Left colon (tissue), 2 donors: ENCODE measurements around the gene VSIR. TPM values are rescaled to one million over a fixed set of nuclear protein-coding genes. Genes with fewer than 3 reads are reported as not detected.
A peak's percentile ranks its signal among the peaks of the same experiment; 100 is the strongest.

ENCODE experiments used
- ATAC-seq: fragments of 200-7000 bp; cut with Tn5 transposase; one replicate; pipeline ENCODE4 v1.9.1; 2020; ENCODE audit warnings: mild to moderate bottlenecking, moderate library complexity
- DNase-seq, 2 donors: peaks; one replicate each; pipeline ENCODE4 v3.0.0-alpha.2; 2020
- intact Hi-C, 2 donors: fragments of 100-400 bp; cut with DNase I in 1 of 2; cut with micrococcal nuclease in 1 of 2; formaldehyde crosslinking; loops; one replicate each; pipeline versions ENCODE4 v1.11.2 to v1.14.0; 2022; cut with DNase I, micrococcal nuclease
- total RNA-seq, 2 donors: library from RNA; stranded (reverse); fragmentation: NEBNext Ultra II Directional; extraction: Animal tissue kit (Norgen Biotek cat#: 25700); gene quantifications; one replicate each; pipeline ENCODE4 v1.2.1, GENCODE V29; 2021
- donor health status: DM: no; HTN: no; CAD: no.
- donor health status: DM: yes; HTN: yes; CAD: no.

VSIR gene
- total RNA-seq, 2 donors from 2014 or later: 50.5 to 76.7 TPM

DNA sequence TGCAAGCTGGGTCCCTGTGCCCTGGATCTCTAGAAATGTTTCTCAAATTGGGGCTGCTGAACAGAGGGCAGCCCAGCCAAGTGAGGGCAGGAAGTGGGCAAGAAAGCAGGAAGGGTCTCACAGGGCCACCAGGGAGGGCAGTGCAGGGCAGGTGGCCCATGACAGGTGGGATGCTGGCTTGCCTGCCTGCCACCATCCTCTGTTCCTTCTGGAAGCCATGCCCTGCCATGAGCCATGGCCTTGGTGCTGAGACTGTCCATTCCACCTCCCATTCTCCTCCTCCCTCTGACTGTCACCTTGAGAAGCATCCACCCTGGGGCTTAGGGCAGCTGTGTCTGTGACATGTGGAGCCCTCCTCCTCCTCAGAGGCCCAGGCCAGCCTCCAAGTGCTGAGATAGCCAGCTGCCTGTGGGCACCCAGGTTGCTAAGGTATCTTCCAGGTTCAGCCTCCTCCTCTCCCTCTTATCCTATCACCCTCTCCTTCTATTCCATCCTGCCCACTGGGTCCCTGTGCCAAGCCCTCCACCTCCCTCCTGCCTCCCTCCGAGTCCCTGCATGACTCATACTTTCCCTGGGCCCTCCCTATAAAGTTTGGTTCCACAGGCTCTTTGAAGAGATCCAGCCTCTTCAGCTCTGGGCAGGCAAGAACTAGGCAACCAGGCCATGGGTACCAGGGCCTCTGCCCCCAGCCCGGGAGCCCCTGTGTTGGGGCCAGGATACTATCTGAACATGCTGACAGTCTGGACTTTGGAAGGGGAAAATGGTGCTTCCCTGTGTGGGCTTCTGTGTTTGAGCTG is 1.3 kb downstream of the VSIR start:
- no peak for ATAC-seq
- intact Hi-C loops: loop anchor here in 1 of 2 donors (10.0 kb wide), 1 partner anchor 57 kb away; the partner anchor contains the start of gene C10orf105

DNA sequence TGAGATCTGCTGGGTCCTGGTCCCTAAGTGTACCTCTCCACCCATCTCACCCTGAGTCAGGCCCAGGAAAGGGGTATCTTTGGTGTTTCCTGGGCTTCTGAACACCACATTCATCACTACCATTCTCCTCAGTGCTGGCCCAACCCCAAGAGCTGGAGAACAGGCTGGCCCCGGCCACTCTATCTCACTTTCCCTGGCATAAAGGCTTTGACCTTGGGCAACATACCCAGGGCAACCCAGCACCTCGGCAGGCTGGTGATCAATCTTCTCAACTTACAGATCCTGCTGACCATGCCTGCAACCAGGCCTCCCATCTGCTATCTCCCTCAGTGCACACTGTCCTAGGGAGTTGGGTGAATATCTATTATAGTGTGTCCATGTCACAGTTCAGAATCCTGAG is 2.1 kb downstream of the VSIR start:
- intact Hi-C loops: loop anchor here in 1 of 2 donors (10.0 kb wide), 1 partner anchor 56 kb away; the partner anchor contains the start of gene C10orf105
- ATAC-seq (no peak), DNase-seq (no peak)

More for the DNA sequence above, 1.3 kb downstream of the VSIR start:
- DNase-seq: peak; percentile 50 to 80

DNA sequence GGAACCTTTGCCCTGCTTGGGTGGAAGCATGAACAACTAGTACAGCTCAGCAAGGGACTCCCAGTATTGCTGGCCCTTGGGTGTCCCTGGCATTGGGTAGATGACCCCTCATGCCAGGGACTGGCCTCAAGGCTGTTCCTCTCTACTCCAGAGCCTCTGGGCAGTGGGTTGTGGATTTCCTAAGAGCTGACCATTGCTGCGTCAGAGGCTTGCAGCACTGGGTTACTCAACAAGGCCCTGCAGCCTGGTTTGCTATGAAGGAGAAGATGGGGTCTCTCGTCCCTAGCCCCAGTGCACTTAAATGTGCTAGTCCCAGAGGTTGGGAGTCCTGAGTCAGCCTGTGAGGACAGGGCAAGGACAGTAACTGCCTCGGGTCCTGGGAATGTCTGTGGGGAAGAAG is 2.5 kb downstream of the VSIR start:
- intact Hi-C loops: loop anchor here in 1 of 2 donors (10.0 kb wide), 1 partner anchor 56 kb away; the partner anchor contains the start of gene C10orf105
- no peak for DNase-seq
- ATAC-seq: no peak

DNA sequence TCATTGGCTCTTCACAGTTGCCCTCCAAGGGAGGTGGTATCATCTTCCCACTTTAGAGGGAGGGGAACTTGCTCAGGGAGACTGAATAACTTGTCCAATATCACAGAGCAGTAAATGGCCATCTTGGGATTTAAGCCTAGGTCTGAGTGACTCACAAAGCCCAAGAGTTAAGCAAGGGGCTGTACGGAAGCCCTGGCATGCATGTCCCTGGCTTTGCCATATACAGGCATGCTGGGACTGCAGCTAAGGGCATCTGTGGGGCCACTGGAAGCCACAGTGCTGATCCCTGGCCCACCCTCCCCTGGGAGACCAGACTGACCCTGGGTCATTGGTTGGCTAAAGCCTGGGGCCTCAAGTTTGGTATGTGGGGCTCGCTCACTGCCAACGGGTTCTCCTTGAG is 3.1 kb downstream of the VSIR start:
- DNase-seq (no peak), ATAC-seq (no peak)
- intact Hi-C loops: loop anchor here in 1 of 2 donors (10.0 kb wide), 1 partner anchor 55 kb away; the partner anchor contains the start of gene C10orf105

DNA sequence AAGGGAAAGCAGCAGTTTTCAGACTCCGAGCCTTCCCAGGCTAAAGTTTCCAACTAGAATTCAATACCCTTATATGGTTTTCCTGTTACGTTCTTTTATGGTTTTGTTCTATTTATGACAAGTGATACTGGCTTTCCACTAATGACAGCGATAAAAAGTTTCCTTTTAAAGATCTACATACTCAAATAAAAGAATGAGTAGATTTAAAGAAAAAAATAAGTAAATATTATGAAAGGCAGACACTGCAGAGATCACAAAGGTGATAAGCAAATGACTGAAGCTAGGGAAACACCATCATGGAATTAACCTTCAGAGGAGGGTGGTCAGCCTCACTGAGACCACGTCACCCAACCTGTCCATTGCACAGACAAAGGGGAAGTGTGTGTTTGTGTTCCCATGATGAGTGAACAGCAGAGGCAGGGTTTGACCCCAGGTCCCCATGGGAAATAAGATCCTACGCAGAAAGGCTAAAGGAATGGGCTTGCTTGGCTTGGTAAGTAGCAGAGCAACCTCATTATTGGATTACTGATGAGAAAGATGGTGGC is 4.0 kb downstream of the VSIR start:
- ATAC-seq: no peak
- no peak for DNase-seq
- intact Hi-C loops: no loop called here

DNA sequence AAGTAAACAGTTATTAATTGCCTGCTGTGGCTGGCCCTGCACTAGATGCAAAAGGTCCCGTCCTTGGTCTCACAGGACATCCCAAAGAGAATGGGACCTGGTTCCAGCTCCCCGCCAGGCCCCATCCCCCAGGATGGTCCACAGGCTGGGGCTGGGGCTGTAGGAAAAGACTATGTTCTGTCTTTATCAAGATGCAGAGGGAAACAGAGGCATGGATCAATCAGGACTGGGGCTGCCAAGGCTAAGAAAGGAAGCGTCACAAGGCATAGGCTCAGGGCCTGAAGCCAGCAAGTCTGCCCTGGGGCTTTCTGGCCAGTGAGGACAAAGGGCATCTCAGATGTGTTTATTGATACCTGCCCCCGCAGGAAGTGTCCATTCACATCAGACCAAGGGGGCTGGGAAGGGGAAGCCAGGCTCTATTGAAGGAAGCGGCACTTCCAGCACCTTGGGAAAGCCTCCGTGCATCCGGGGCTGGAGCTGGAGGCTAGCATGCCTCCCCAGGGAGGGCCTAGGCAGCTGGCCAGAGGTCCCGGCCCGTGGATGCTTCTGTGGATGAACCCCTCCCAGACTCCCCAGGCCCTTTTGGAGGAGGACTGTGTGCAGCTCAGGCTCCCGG is 5.8 kb downstream of the VSIR start:
- DNase-seq: no peak
- intact Hi-C loops: no loop called here
- ATAC-seq: peak; percentile 38

DNA sequence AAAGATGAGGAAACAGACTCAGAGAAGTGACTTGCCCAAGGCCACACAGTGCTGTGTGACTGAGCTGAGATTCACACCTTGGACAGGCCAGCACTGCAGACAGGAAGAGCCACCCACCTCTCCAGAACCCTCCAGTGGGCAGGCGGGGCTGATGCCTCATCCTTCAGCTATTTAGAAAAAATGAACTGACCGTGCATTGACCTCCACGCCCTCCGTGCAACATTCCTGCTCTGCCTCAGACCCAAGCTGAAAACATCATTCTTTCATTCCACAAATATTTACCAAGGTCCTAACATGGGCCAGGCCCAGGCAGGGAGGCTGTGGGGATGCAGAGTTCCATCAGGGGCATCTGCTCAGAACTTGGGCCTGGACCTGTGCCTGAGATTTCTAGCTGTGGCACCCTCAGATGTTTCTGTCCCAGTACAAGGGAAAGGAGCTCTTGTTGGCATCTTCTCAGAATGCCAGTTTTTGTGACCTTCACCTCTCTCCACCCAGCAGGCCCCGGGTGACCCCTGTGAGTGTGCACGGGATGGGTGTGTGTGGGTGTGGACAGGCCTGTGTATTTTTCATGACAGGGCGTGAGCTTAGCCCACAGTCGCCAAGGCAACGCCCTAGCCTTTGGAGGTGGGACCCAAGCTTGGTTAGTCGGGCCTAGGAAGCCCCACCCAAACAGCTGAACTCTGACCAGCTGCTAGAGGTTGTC is 6.5 kb downstream of the VSIR start:
- intact Hi-C loops: no loop called here

DNA sequence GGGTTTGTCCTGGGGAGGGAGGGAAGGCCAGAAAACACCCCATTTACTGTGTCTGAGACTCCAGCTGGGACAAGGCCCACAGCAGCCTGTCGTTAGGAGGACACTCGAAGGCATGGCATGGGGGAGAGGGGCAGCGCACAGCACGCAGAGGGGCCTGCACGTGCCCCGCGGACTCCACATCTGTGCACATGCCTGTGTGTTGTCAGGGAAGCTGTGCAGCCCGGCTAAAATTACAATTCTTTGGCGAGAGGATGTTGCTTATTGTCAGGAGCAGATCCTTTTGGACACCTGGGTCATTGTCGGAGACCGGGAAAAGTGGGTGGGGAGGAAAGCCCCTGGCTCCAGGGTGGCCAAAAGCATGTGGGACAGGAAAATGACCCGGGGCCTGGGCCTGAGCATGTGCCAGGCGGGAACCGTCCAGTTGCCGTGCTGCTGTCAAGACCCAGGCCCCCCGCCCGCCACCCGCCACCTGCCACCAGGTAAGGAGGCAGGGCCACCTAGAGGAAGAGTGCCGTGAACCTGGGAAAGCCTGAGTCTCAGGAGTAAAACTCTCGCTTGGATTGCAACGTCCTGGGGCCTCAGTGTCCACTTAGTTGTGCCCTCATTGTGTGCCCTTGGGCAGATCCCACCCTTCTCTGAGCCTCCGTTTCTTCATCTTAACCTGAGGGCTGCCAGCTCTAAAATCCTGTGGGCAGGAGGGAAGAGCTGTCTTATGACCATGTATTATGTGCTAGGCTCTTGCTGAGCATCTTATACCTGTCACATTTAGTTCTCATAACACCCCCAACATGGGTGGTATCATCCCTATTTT is 7.2 kb downstream of the VSIR start:
- intact Hi-C loops: no loop called here
- DNase-seq (no peak), ATAC-seq (no peak)

More for the DNA sequence above, 6.5 kb downstream of the VSIR start:
- ATAC-seq (peak; percentile 87), DNase-seq (peak; percentile 92 to 98)

DNA sequence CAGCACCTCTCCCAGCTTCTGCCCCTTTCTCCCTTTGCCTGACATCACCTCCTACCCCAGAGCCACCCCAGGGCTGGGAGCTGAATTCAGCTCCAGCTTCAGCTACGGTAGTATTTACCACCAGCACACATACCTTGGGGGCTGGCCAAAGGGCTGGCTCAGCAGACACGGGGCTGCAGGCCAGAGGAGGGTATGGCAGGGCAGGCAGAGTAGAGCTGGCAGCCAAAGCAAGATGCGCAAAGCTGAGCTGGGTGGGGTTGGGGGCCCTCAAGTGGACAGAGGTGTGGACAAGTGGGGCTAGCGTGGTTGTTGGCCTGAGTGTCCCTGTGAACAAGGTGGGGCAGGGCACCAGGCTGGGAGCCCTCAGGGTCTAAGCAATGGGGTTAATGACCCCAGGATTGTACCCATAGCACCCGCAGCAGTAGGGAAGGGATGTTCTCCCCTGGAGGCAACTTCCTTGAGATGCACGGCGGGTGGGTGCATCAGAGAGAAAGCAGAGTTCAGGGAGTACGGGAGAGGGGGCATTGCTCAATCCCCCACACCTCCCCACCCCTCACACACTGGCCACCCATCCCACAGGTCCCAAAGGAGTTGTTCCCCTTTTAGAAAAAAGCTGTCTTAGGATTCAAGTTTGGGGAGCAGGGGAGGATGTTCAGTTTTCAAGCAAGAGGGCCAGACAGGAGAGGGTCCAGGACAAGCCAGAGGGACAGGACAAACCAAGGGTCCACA is 8.0 kb downstream of the VSIR start:
- intact Hi-C loops: no loop called here
- no peak for DNase-seq
- no peak for ATAC-seq

DNA sequence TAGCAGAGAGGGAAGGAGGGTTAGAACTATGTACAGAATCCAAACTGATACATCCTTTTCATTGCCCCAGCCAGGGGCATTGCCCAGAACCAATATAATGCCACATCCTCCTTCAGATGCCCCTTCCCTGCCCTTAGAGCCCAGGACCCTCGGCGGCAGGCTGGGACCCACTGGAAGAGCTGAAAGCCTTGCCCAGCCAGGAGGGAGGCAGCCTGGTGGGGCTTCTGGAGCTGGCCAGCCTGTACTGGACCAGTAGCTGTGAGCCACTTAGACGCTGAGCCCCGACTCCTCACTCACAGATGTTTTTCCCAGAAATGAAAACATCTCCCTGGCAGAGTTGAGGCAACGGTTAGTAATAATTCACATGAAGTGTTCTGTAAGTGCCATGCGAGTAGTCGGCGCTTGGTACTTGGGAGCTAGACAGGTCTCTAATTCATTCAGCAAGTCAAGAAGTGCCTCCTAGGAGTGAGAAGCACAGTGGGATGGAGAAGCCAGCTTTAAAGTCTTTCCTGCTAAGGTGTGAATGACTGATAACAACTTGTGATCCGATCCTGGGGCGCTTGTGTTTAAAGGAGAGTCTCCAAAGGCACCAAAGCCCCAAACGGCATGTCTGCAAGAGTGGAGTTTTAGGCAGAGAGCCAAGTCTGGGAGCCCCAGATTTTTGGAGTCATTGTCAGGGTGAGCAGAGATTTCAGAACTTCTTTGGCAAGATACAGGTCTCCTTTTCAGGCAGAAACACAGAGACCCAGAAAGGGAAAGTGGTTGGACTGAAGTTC is 9.8 kb downstream of the VSIR start:
- no peak for DNase-seq
- no peak for ATAC-seq
- intact Hi-C loops: no loop called here

DNA sequence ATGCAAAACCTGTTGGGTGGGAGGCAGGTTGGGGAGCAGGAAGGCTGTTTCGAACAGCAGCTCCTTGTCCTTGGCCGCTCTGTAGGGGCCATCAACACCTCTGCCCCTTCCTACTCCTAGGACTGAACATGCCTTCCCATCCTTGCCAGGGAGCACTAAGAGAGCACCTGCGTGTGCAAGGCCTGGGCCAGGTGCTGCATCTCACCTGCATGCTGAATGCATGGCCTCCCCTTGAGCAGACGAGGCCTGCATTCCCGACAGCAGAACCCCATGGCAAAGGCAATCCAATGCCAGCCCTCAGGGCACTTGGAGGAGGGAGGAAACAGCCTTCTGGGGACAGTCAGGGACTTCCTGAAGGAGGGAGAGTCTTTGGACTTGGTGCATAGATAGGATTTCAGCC is 11.0 kb downstream of the VSIR start:
- no peak for DNase-seq
- intact Hi-C loops: no loop called here

DNA sequence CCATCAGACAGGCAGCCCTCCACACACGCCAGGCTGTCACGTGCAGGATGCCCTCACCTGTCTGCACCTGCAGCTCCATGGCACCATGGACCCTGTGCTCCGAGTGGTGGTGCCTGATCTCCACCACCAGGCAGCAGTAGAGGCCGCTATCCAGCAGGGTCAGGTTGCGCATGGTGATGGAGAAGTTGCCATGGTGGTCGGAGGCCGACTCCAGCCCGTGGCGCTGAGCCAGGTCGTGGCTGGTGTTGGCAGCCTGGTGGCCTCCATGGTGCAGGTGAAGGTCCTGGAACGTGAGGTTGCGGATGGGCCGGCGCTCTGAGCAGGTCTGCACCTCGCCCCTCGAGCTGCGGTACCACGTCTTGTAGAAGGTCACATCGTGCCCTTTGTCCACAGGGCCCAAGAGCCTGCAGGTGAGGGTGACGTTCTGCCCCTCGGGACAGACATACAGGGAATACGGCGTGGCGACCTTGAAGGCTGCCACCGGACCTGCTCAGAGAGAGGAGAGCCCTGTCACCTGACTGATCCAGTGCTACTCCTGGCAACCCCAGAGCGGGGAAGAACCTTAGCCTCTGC is 11.7 kb downstream of the VSIR start:
- intact Hi-C loops: no loop called here
- DNase-seq (no peak), ATAC-seq (no peak)

More for the DNA sequence above, 11.0 kb downstream of the VSIR start:
- no peak for ATAC-seq

DNA sequence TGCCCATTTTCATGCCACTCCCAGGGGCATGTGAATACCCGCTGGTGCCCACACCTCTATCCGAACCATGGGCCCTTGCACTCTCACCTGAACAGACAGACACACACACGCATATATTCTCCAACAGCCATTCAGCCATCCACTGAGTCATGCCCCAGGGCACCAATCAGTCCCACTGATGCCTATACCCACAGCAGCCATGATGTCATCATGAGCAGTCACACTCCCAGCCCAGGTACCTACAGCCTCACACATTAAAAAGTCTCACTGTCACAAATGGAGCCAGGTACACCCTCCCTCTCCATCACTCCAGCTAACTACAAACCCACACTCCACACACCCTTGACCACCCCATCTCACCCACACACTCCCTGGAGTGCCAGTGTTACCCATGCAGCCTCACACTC is 12.2 kb downstream of the VSIR start:
- ATAC-seq (no peak), DNase-seq (no peak)
- intact Hi-C loops: no loop called here

DNA sequence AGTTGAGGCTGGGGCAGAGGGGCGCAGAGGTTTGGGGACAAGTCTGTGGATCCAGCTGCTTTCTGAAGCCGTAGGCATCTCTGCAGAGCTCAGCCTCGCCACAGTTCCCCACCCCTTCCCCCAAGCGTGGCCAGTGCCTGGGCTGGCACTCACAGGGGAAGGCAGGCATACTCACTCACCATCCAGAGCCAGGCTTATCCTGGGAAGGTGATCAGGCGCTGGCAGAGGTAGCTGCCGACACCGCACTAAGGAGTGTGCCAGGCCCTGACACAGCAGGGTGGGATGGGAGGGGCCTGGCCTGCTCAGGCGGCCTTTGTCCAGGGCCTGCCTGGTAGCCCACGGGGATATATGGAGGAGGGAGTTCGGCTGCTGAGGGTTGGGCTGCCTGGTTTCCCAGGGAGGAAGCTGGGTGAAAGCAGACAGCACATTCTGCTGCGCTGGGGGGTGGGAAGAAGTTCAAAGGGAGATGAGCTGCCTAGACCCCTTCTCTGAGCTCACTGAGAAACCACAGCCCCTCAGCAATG is 15.9 kb downstream of the VSIR start:
- intact Hi-C loops: no loop called here
- peak; percentile 80 for ATAC-seq
- no peak for DNase-seq

DNA sequence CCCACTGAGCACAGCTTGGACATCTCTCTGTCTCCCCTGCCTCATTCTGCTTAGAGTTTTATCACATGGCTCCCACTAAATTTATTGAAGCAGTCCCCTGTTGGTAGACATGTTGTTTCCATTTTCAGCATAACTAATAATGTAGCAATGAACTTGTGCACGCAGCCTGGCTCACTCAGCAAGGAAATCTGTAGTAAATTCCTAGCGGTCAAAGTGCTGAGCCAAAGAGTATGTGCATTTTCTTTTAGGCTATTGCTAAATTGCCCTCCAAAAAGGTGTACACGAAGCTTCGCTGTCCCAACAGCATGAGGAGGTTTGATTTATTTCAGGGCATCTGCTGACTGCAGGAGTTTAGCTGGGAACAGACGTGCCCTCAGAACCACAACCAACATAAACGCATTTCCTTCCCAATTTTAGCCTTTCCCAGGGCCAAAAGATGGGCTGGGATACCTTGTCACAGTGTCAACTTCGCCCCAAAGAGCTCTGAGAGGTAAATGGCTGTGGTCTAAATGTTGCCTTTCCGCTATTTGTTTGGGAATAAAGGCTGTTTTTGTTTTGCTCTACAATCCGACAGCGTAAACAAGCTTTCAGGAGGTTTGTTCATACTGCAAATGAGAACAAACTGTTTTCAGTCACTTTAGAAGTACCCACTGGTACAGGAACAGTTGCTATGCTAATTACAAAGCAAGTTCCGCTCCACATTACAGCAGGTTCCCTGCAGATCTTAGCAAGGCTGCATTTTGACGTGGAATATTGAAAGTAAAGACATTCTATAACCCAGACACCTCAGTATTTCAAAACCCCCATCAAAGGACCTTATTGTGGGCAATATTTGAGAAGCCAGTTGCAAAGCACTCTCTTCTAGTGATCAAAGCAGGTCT is 16.8 kb downstream of the VSIR start:
- ATAC-seq (no peak), DNase-seq (no peak)
- intact Hi-C loops: no loop called here
